Activated CD8-positive, alpha-beta T cell treated with anti-CD3 and anti-CD28 coated beads for 36 hours (primary cell): ENCODE data around the gene TLE2. TPM values are rescaled to one million over a fixed set of nuclear protein-coding genes. Genes with fewer than 3 reads are reported as not detected.
"Not testable (repeated sequence)": the region's sequence is repeated elsewhere in the genome, so short reads cannot be mapped to it uniquely, and the experiment has no call there.

ENCODE experiments used
- ATAC-seq: fragments of 200-7000 bp; cut with Tn5 transposase; one replicate; pipeline ENCODE4 v1.10.0; 2021; ENCODE audit warnings: mild to moderate bottlenecking, moderate library complexity
- CTCF ChIA-PET: fragments of 350-600 bp; sonication (Branson Sonifier 250); formaldehyde crosslinking; loops from one replicate; lab custom pipeline; 2021; ENCODE audit warnings: antibody characterized with exemption; lab: Charles Lee
- POLR2A ChIA-PET: fragments of 350-600 bp; sonication (Branson Sonifier 250); formaldehyde crosslinking; loops from one replicate; lab custom pipeline; 2021; ENCODE audit warnings: antibody characterized with exemption; lab: Charles Lee
- DNase-seq: peaks from one replicate; pipeline ENCODE4 v3.0.0-alpha.2; 2020
- H3K27ac Mint-ChIP-seq: one replicate; pipeline ENCODE4 v1.8.0; 2021; ENCODE audit warnings: mild to moderate bottlenecking, mixed read lengths
- H3K27me3 Mint-ChIP-seq: one replicate; pipeline ENCODE4 v1.8.0; 2021; ENCODE audit warnings: mixed read lengths
- H3K36me3 Mint-ChIP-seq: one replicate; pipeline ENCODE4 v1.8.0; 2021; ENCODE audit warnings: low read depth, mixed read lengths
- H3K4me1 Mint-ChIP-seq: one replicate; pipeline ENCODE4 v1.8.0; 2021; ENCODE audit warnings: low read depth, mixed read lengths
- H3K4me3 Mint-ChIP-seq: one replicate; pipeline ENCODE4 v1.8.0; 2021; ENCODE audit warnings: mild to moderate bottlenecking, moderate library complexity, mixed read lengths
- H3K9me3 Mint-ChIP-seq: one replicate; pipeline ENCODE4 v1.8.0; 2021; ENCODE audit warnings: mixed read lengths
- intact Hi-C: fragments of 100-400 bp; cut with micrococcal nuclease; formaldehyde crosslinking; loops from one replicate; pipeline ENCODE4 v1.10.0; 2022
- total RNA-seq, 2 experiments: library from RNA; stranded (reverse); gene quantifications; one replicate each; pipeline ENCODE4 v1.2.3, GENCODE V29; 2021
- TF ChIP-seq, protein P1 (sequence below): fragments of 200-600 bp; IDR thresholded peaks from one replicate; pipeline ENCODE4 v1.8.0; 2022; ENCODE audit warnings: antibody characterized with exemption, mild to moderate bottlenecking

Gene TLE2
- total RNA-seq, 2 experiments from 2014 or later: 2.8 to 3.0 TPM

DNA sequence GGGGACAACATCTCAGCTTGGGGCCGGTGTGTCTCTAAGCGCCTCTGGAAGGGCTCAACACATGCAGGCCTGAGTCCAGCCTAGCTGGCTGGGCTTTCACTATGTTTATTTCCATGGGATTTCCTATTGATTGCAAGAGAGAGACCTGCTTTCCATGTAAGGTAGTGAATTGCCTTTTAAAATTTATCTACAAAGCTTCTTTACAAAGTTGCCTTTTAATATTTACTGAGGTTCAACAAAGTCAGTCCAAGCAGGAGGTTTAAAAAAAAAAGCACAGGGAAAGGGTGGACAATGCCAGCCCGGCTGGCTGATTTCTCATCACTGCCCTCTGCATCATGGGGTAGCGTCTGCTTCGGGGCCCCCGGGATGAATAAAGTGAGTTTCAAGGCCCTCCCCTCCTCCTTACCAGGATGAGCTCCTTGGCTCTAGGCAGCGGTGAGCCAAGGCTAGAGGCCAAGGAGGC lies 15.8 kb downstream of the TLE2 start:
- intact Hi-C loops: no loop called here
- Mint-ChIP-seq H3K27me3 (no peaks in the 10 kb centered on the region), H3K36me3 (no peaks in the 10 kb centered on the region), H3K27ac (no peak overlapping the region), H3K4me3 (no peak overlapping the region), H3K9me3 (no peaks in the 10 kb centered on the region), H3K4me1 (no peaks in the 10 kb centered on the region)
- ChIA-PET POLR2A (interaction anchor here (1.2 kb wide), 1 partner anchor 12 kb away, joined by 4 read pairs; no protein-coding TSS in a partner anchor), CTCF (interaction anchor here (1.4 to 1.6 kb wide), 2 partner anchors 51 to 62 kb away, joined by 3 read pairs; no protein-coding TSS in a partner anchor)
- ATAC-seq: no peak
- DNase-seq: no peak
- TF ChIP-seq, protein P1, sequence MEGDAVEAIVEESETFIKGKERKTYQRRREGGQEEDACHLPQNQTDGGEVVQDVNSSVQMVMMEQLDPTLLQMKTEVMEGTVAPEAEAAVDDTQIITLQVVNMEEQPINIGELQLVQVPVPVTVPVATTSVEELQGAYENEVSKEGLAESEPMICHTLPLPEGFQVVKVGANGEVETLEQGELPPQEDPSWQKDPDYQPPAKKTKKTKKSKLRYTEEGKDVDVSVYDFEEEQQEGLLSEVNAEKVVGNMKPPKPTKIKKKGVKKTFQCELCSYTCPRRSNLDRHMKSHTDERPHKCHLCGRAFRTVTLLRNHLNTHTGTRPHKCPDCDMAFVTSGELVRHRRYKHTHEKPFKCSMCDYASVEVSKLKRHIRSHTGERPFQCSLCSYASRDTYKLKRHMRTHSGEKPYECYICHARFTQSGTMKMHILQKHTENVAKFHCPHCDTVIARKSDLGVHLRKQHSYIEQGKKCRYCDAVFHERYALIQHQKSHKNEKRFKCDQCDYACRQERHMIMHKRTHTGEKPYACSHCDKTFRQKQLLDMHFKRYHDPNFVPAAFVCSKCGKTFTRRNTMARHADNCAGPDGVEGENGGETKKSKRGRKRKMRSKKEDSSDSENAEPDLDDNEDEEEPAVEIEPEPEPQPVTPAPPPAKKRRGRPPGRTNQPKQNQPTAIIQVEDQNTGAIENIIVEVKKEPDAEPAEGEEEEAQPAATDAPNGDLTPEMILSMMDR: no peak

DNA sequence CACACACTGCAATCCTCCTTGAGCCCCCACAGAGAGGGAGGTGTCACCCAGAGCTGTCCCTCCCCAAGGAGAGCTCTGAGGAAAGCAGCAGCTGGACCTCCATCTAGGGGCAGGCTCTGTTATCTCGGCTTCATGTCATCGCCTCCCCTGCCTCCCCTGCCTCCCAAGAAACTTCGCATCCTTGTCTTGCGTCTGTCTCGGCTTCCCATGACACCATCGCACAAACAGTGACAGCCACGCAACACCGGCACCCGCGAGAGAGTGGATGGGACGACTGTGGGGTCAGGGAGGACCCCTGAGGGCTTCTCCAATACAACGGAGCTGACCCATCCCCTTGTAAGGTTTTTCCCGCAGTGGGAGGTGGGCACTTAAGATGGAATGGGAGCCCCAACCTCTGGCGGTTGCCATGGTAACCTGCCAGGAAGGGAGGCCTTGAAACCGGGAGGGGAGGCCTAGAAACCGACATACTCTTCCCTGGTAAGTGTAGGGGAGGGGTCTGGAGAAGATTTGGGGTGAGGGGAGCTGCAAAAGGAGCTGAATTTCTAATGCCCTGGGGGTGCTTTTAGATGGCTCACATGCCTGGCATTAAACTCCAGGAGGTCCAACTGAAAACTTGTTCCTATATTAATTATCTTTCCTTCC lies 16.3 kb downstream of the TLE2 start:
- H3K36me3 Mint-ChIP-seq: no peaks in the 10 kb centered on the region
- DNase-seq: no peak
- H3K27ac Mint-ChIP-seq: no peak overlapping the region
- intact Hi-C loops: no loop called here
- no peaks in the 10 kb centered on the region for H3K9me3 Mint-ChIP-seq
- ATAC-seq: no peak
- no peaks in the 10 kb centered on the region for H3K27me3 Mint-ChIP-seq
- ChIA-PET CTCF (interaction anchor here (1.4 to 1.6 kb wide), 2 partner anchors 50 to 63 kb away, joined by 3 read pairs; no protein-coding TSS in a partner anchor), POLR2A (interaction anchor here (1.2 kb wide), 1 partner anchor 12 kb away, joined by 4 read pairs; no protein-coding TSS in a partner anchor)
- TF ChIP-seq, protein P1: no peak
- H3K4me1 Mint-ChIP-seq: no peaks in the 10 kb centered on the region
- H3K4me3 Mint-ChIP-seq: no peak overlapping the region

DNA sequence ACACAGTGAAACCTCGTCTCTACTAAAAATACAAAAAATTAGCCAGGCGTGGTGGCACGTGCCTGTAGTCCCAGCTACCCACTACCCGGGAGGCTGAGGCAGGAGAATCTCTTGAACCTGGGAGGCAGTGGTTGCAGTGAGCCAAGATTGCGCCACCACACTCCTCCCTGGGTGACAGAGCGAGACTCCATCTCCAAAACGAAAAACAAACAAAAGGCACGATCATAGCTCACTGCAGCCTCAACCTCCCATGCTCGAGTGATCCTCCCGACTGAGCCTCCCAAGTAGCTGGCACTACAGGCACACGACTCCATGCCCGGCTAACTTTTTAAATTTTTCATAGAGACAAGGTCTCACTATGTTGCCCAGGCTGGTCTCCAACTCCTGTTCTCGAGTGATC lies 17.0 kb downstream of the TLE2 start:
- H3K4me3 Mint-ChIP-seq, H3K9me3 Mint-ChIP-seq, POLR2A ChIA-PET, ATAC-seq, H3K4me1 Mint-ChIP-seq, H3K27me3 Mint-ChIP-seq, DNase-seq, H3K27ac Mint-ChIP-seq, H3K36me3 Mint-ChIP-seq, intact Hi-C loops: not testable (repeated sequence)
- CTCF ChIA-PET: interaction anchor here (1.4 to 1.6 kb wide), 2 partner anchors 49 to 63 kb away, joined by 3 read pairs; no protein-coding TSS in a partner anchor

DNA sequence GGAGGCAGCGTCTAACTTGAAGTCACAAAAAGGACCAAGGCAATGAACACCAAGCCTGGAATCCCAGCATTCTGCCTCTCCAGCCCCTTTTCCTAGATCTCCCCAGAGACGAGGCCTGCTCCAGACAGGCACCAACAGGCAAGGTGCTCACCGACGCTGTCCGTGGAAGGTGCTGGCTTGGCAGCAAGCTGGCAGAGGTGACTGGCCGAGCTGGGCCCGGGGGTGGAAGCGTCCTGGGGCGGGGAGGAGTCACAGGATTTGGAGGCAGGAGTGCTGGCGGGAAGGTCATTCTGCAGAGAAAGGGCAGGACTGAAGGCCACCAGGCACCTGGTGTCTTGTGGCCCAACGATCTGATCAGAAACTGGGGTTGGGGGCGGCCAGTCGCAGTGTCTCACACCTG lies 18.2 kb downstream of the TLE2 start:
- Mint-ChIP-seq H3K36me3 (peaks cover 1% of the 10 kb centered on the region), H3K27ac (no peak overlapping the region), H3K27me3 (no peaks in the 10 kb centered on the region), H3K9me3 (no peaks in the 10 kb centered on the region), H3K4me3 (no peak overlapping the region), H3K4me1 (no peaks in the 10 kb centered on the region)
- POLR2A ChIA-PET: no interaction called here
- DNase-seq: no peak
- intact Hi-C loops: no loop called here
- TF ChIP-seq, protein P1: no peak
- CTCF ChIA-PET: interaction anchor here (1.3 kb wide), 1 partner anchor 65 kb away, joined by 3 read pairs; no protein-coding TSS in a partner anchor
- ATAC-seq: no peak

DNA sequence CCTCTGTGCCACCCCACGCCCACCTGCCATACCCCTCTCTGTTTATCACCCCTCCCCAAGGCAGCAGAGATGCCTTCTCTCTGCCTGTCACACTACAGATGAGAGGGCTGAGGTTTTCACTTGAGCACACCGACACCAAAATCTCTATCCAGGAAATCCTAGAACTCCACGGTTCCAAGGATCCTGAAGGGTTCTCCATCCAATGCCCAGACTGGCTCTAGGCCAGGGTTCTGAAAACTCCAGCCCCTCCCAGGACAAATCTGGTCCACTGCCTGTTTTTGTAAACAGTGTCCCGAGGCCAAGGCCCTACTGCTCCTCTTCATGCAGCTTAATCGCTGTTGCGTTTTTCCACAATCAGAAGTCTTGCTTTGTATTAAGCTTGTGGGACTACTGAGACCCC lies 20.1 kb downstream of the TLE2 start:
- no peak overlapping the region for H3K27ac Mint-ChIP-seq
- DNase-seq: no peak

More for the DNA sequence above, 20.1 kb downstream of the TLE2 start:
- ChIA-PET CTCF (no interaction called here), POLR2A (no interaction called here)
- Mint-ChIP-seq H3K36me3 (peaks cover 1% of the 10 kb centered on the region), H3K27me3 (no peaks in the 10 kb centered on the region), H3K9me3 (no peaks in the 10 kb centered on the region), H3K4me1 (no peaks in the 10 kb centered on the region), H3K4me3 (no peak overlapping the region)
- TF ChIP-seq, protein P1: no peak
- intact Hi-C loops: no loop called here
- no peak for ATAC-seq
